CD4-positive, alpha-beta T cell (primary cell): ENCODE data around the gene EDEM1. TPM values are rescaled to one million over a fixed set of nuclear protein-coding genes. Genes with fewer than 3 reads are reported as not detected.

Experiments
- ATAC-seq: fragments of 200-7000 bp; cut with Tn5 transposase; one replicate; pipeline ENCODE4 v1.10.0; 2022; ENCODE audit warnings: mild to moderate bottlenecking; ENCODE audit not compliant: poor library complexity
- CTCF ChIA-PET: fragments of 350-600 bp; sonication (Branson Sonifier 250); formaldehyde crosslinking; loops from one replicate; lab custom pipeline; 2021; ENCODE audit warnings: antibody characterized with exemption, inconsistent platforms; lab: Charles Lee
- POLR2A ChIA-PET: fragments of 350-600 bp; sonication (Branson Sonifier 250); formaldehyde crosslinking; loops from one replicate; lab custom pipeline; 2021; ENCODE audit warnings: antibody characterized with exemption, inconsistent platforms; lab: Charles Lee
- DNase-seq, 14 experiments: peaks; one replicate each; pipeline ENCODE4 v3.0.0-alpha.2; 2013 to 2020; ENCODE audit warnings: mixed read lengths in 2 of 14
- H3K27ac ChIP-seq, 2 donors: one replicate each; pipeline versions ENCODE4 v1.5.1 to v1.7.0; 2013; ENCODE audit warnings: low read length in 2 of 2, low read depth in 1 of 2, mild to moderate bottlenecking in 1 of 2
- H3K27me3 ChIP-seq, 2 experiments: 1 replicate in 1 of 2; 2 replicates in 1 of 2; pipeline versions ENCODE4 v1.6.1 to v1.7.0; 2013; ENCODE audit warnings: low read length in 2 of 2, control low read depth in 1 of 2, mild to moderate bottlenecking in 1 of 2, moderate library complexity in 1 of 2; ENCODE audit not compliant: insufficient read depth in 2 of 2, control insufficient read depth in 1 of 2
- H3K36me3 ChIP-seq: one replicate; pipeline ENCODE4 v1.6.1; 2013; ENCODE audit warnings: low read length, control low read depth; ENCODE audit not compliant: insufficient read depth
- H3K4me1 ChIP-seq: one replicate; pipeline ENCODE4 v1.6.1; 2013; ENCODE audit warnings: low read length, control low read depth; ENCODE audit not compliant: insufficient read depth
- H3K4me3 ChIP-seq: one replicate; pipeline ENCODE4 v1.5.1; 2013; ENCODE audit warnings: mild to moderate bottlenecking, low read length, moderate library complexity
- H3K9me3 ChIP-seq, 2 experiments: 1 replicate in 1 of 2; 2 replicates in 1 of 2; pipeline versions ENCODE4 v1.6.1 to v1.7.0; 2013; ENCODE audit warnings: low read length in 2 of 2, mild to moderate bottlenecking in 2 of 2, control low read depth in 1 of 2, moderate library complexity in 1 of 2; ENCODE audit not compliant: control insufficient read depth in 1 of 2, insufficient read depth in 1 of 2
- H3K27ac Mint-ChIP-seq: one replicate; pipeline ENCODE4 v1.8.0; 2020; ENCODE audit warnings: mixed read lengths
- H3K27me3 Mint-ChIP-seq: one replicate; pipeline ENCODE4 v1.8.0; 2021; ENCODE audit warnings: mixed read lengths
- H3K36me3 Mint-ChIP-seq: one replicate; pipeline ENCODE4 v1.8.0; 2021; ENCODE audit warnings: low read depth, mixed read lengths
- H3K4me1 Mint-ChIP-seq: one replicate; pipeline ENCODE4 v1.8.0; 2021; ENCODE audit warnings: low read depth, mixed read lengths
- H3K4me3 Mint-ChIP-seq: one replicate; pipeline ENCODE4 v1.8.0; 2020; ENCODE audit warnings: mild to moderate bottlenecking, mixed read lengths
- H3K9me3 Mint-ChIP-seq: one replicate; pipeline ENCODE4 v1.8.0; 2020; ENCODE audit warnings: mixed read lengths
- intact Hi-C, 2 experiments: fragments of 100-400 bp; cut with DNase I in 1 of 2; cut with micrococcal nuclease in 1 of 2; formaldehyde crosslinking; loops; one replicate each; pipeline versions ENCODE4 v1.15.1 to v1.9.0; 2023 to 2025; cut with DNase I, micrococcal nuclease
- total RNA-seq, 174 experiments: library from RNA in 2 of 174; stranded (reverse) in 2 of 174; gene quantifications; one replicate each; pipeline ENCODE4 v1.2.3 and lab custom pipeline; 2021 to 2026
- TF ChIP-seq, protein P1 (sequence below): fragments of 200-600 bp; IDR thresholded peaks from one replicate; pipeline ENCODE4 v1.8.0; 2022; ENCODE audit warnings: antibody characterized with exemption, mild to moderate bottlenecking

Gene EDEM1
- total RNA-seq, 2 experiments from 2014 or later = 106 to 114 TPM

DNA sequence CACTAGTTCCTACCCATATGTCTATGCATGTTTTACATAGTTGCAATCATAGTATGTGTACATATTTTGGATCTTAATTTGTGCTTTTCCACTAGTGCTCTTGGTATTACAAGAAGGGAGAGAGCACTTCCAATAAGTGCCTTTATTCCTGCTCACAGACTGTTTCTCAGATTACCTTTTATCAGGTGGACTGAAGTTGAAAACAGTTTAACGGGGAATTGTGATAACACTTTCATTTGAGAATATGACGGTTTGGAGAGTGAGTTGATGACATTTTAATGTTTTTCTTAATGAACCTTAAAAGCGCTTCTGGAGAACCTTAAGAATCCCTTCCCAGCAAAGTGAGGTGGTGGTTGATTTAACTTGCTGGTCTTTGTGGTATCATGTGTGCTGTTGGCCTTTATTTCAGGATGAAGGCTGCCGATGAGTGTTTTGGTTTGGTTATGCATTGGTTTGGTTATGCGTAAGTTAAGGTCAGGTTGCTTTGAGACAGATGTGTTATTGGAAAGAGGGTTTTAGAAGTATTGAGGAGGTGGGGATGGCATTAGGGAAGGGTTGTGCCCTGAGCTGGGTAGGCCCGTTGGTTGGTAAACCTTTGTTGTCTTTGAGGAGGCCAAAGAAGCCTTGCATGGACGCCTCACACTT is 2.8 kb downstream of the EDEM1 start:
- Histone ChIP-seq H3K4me3 (peak overlapping the region; percentile 94), H3K27me3 (no peaks in the 10 kb centered on the region), H3K4me1 (peaks cover 42% of the 10 kb centered on the region), H3K36me3 (peaks cover 6% of the 10 kb centered on the region), H3K27ac (peak overlapping the region; percentile 66 to 94), H3K9me3 (no peaks in the 10 kb centered on the region)
- Mint-ChIP-seq H3K27ac (peak overlapping the region; percentile 98), H3K4me3 (peak overlapping the region; percentile 98), H3K4me1 (peaks cover 62% of the 10 kb centered on the region), H3K27me3 (no peaks in the 10 kb centered on the region), H3K9me3 (no peaks in the 10 kb centered on the region), H3K36me3 (peaks cover 62% of the 10 kb centered on the region)
- TF ChIP-seq, protein P1, sequence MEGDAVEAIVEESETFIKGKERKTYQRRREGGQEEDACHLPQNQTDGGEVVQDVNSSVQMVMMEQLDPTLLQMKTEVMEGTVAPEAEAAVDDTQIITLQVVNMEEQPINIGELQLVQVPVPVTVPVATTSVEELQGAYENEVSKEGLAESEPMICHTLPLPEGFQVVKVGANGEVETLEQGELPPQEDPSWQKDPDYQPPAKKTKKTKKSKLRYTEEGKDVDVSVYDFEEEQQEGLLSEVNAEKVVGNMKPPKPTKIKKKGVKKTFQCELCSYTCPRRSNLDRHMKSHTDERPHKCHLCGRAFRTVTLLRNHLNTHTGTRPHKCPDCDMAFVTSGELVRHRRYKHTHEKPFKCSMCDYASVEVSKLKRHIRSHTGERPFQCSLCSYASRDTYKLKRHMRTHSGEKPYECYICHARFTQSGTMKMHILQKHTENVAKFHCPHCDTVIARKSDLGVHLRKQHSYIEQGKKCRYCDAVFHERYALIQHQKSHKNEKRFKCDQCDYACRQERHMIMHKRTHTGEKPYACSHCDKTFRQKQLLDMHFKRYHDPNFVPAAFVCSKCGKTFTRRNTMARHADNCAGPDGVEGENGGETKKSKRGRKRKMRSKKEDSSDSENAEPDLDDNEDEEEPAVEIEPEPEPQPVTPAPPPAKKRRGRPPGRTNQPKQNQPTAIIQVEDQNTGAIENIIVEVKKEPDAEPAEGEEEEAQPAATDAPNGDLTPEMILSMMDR = no peak
- ATAC-seq (no peak), DNase-seq (no peak)
- intact Hi-C loops = loop anchor here (10.0 kb wide), 2 partner anchors 205 to 355 kb away; no protein-coding TSS in a partner anchor
- ChIA-PET POLR2A (interaction anchor here (0.7 to 6.0 kb wide), 5 partner anchors 7 to 67 kb away, joined by 3 to 185 read pairs (median 3); partner anchors contain the start of gene ARL8B), CTCF (no interaction called here)

- Mint-ChIP-seq H3K4me3 (peak overlapping the region; percentile 82), H3K27ac (peak overlapping the region; percentile 86), H3K4me1 (peaks cover 68% of the 10 kb centered on the region), H3K9me3 (no peaks in the 10 kb centered on the region), H3K27me3 (no peaks in the 10 kb centered on the region), H3K36me3 (peaks cover 74% of the 10 kb centered on the region)
- POLR2A ChIA-PET = interaction anchor here (1.1 kb wide), 1 partner anchor 698 kb away, joined by 4 read pairs; the partner anchor contains the start of gene ITPR1
- ATAC-seq = no peak
- Histone ChIP-seq H3K9me3 (no peaks in the 10 kb centered on the region), H3K4me1 (peaks cover 49% of the 10 kb centered on the region), H3K36me3 (peaks cover 6% of the 10 kb centered on the region), H3K27ac (peak overlapping the region; percentile 30 to 66), H3K27me3 (no peaks in the 10 kb centered on the region), H3K4me3 (peak overlapping the region; percentile 10)
- TF ChIP-seq, protein P1 = no peak
- CTCF ChIA-PET = no interaction called here
- peak in 3 of 14 experiments; percentile 41 to 46 (median 43) for DNase-seq
- intact Hi-C loops = loop anchor here (10.0 kb wide), 2 partner anchors 207 to 357 kb away; no protein-coding TSS in a partner anchor
Measured at GRCh38 chr3:5191555-5192304, 4.2 kb downstream of the EDEM1 start.

DNA sequence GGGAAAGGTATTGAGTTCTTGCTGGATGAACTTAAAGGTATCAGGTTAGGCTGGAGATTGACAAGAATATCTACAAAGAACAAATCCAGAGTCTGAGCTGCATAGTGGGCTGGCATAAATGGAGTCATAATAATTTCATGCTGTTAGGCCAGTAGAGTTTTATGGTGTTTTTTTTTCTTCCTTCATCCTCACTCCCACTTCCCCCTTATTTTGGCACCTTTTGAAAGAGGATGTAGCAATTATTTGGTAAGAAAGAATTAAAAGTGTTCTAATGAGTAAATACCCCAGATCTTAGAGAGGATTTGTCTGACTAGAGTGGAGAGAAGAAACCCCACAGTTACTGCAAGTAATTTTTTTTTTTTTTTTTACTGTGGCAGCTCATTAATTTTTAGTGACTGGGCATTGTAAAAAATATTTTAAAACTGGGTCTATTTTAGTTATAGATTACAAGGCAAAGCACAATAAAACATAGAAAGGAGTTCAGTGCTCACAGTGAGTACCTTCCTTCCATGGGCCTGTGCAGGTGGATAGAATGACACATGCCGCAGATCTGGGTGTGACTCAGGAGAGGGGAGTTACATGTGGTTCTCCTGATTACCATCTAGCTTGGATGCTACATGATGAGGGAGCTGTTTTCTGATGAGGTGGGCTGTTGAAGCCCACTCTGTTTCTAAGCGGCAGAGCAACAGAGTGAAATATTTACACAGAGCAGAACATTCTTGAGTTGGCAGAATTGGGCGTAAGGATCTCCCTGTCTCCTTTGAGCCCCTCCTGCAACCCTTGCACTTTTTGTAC is 5.3 kb downstream of the EDEM1 start:
- Histone ChIP-seq H3K4me3 (no peak overlapping the region), H3K36me3 (peaks cover 6% of the 10 kb centered on the region), H3K4me1 (peaks cover 58% of the 10 kb centered on the region), H3K27ac (peak overlapping the region; percentile 22 to 66), H3K27me3 (no peaks in the 10 kb centered on the region), H3K9me3 (no peaks in the 10 kb centered on the region)
- intact Hi-C loops = loop anchor here (10.0 kb wide), 2 partner anchors 208 to 358 kb away; no protein-coding TSS in a partner anchor
- H3K27ac Mint-ChIP-seq = peak overlapping the region; percentile 86
- peaks cover 80% of the 10 kb centered on the region for H3K36me3 Mint-ChIP-seq
- peak overlapping the region; percentile 82 for H3K4me3 Mint-ChIP-seq
- peaks cover 74% of the 10 kb centered on the region for H3K4me1 Mint-ChIP-seq
- H3K9me3 Mint-ChIP-seq = peaks cover 4% of the 10 kb centered on the region
- POLR2A ChIA-PET = interaction anchor here (0.6 to 1.5 kb wide), 3 partner anchors 23 to 699 kb away, joined by 3 to 4 read pairs (median 4); partner anchors contain the start of gene ITPR1
- CTCF ChIA-PET = no interaction called here
- DNase-seq (peak in 2 of 14 experiments; percentile 29 to 33), ATAC-seq (no peak)
- TF ChIP-seq, protein P1 = no peak
- no peaks in the 10 kb centered on the region for H3K27me3 Mint-ChIP-seq
